NCI-H510A (cell line): ENCODE data around the gene DNAH2.

ENCODE experiments used
- DNase-seq: peaks from one replicate; lab custom pipeline; 2025; lab: John Stamatoyannopoulos, UW

The DNAH2 gene, protein sequence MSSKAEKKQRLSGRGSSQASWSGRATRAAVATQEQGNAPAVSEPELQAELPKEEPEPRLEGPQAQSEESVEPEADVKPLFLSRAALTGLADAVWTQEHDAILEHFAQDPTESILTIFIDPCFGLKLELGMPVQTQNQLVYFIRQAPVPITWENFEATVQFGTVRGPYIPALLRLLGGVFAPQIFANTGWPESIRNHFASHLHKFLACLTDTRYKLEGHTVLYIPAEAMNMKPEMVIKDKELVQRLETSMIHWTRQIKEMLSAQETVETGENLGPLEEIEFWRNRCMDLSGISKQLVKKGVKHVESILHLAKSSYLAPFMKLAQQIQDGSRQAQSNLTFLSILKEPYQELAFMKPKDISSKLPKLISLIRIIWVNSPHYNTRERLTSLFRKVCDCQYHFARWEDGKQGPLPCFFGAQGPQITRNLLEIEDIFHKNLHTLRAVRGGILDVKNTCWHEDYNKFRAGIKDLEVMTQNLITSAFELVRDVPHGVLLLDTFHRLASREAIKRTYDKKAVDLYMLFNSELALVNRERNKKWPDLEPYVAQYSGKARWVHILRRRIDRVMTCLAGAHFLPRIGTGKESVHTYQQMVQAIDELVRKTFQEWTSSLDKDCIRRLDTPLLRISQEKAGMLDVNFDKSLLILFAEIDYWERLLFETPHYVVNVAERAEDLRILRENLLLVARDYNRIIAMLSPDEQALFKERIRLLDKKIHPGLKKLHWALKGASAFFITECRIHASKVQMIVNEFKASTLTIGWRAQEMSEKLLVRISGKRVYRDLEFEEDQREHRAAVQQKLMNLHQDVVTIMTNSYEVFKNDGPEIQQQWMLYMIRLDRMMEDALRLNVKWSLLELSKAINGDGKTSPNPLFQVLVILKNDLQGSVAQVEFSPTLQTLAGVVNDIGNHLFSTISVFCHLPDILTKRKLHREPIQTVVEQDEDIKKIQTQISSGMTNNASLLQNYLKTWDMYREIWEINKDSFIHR (N-terminal part only)

DNA sequence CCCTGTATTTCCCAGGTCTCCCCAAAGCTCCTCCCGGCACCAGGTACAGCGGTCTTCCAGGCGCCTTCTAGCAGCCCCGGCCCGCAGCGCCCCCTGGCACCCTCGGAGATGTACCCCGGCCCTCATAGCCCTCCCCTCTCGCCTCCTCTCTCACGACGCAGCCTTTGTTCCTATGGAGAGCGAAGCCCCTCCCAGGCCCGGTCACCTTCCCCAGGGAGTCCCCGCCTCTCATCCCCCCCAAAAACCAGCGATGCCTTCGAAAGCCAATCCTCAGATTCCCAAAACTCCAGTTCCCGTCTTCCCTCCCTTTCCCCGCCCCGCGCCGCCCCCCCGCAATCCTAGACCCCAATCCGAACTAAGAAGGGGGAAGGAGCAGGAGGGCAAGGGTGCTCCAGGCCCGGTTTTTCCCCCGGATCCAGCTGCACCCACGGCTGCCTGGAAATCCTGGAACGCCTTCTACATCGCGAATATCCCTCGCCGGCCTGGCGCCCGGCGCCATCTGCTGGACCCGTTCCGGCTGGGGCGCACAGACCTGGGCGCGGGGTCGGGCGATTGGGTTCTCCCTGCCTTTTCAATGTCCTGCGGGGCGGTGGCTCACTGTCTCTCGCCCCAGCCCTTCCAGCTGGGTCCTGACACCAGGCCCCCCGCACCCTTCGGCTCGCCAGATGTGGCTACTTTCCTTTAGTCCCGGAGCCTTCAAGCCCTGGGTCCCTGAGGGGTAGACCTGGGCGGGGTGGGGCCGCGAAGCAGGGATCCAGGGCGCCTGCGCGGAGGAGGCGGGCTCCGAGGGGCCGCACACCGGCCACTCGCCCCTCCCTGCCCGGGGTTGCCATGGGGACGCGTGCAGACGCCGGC is at the start of gene DNAH2:
DNAH2 (plus strand) TSS at position 844 of the 855 bp plus-strand sequence. CDS start 1,991 bp downstream, outside the sequence.
- DNase-seq, result peak; percentile 74

DNA sequence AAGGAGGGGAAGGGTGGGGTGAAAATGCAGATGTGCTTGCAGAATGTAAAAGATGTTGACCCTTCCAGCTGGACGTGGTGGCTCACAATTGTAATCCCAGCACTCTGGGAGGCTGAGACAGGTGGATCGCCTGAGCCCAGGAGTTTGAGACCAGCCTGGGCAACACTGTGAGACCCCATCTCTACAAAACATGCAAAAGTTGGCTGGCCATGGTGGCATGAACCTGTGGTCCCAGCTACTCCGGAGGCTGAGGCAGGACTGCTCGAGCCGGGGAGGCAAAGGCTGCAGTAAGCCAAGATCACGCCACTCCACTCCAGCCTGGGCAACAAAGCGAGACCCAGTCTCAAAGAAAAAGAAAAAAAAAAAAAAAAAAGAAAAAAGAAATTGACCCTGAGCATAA is 49.1 kb upstream of the DNAH2 start:
- no peak for DNase-seq

DNA sequence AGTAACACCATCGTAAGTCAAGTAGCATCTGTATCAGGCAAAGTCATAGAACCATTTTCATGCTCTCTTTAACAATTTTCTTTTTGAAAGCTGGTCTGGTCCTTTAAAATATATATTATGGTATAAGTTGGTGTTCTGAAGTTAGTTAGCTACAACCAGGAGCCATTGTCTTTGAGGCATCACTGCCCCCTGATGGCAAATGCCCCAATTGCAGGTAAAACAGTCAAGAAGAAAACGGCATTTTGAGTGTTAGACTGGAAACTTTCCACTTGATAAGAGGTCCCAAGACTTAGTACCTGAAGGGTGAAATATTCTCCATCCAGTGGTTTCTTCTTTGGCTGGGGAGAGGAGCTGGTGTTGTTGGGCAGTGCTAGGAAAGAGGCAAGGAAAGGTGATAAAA is 44.3 kb upstream of the DNAH2 start:
- no peak for DNase-seq

DNA sequence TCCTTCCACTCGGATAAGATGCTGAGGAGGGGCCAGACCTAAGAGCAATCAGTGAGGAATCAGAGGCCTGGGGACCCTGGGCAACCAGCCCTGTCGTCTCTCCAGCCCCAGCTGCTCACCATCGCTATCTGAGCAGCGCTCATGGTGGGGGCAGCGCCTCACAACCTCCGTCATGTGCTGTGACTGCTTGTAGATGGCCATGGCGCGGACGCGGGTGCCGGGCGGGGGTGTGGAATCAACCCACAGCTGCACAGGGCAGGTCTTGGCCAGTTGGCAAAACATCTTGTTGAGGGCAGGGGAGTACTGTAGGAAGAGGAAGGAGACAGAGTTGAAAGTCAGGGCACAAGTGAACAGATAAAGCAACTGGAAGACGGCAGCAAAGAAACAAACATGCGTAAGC is 42.6 kb upstream of the DNAH2 start:
- no peak for DNase-seq

DNA sequence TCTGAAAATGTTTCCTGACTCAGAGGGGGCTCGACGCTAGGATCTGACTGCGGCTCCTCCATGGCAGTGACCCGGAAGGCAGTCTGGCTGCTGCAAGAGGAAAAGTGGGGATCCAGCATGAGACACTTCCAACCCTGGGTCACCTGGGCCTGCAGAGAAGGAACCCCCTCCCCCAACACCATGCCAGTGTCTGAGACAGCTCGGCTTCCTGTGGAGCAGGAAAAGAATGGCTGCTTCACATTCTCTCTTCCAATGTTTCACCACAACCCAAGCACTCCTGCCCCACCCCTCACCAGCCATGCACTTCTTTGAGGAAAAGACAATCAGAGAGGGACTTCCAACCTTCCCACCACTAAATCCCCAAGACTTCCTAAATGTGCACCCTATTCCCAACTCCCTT is 41.0 kb upstream of the DNAH2 start:
- DNase-seq, result no peak

DNA sequence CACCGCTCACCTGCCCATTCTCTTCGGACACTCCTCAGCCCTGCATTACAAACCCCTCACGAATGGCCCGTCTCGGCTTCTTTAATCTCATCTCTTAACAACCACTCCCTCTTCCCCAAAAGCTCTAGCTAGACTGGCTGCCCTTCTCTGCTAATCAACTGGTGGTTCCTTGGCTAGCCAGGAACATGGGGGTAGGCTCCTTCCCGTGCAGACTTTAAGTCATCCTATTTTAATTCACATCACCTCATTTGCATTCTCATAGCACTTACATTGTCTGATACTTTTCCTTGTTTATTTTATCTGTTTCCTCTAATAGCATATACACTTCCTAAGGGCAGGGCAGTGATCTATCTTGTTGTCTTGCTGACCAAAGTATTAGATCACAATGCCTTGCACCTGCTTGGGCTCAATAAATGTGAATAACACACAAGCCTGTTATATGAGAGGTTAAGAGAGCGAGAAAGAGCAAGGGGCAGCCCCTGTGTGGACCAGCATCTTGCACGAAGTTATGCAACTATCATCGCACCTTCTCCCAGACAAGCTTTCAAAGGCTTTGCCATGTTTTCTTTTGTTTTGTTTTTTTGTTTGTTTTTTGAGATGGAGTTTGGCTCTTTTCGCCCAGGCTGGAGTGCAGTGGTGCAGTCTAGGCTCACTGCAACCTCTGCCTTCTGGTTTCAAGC is 40.0 kb upstream of the DNAH2 start:
- DNase-seq, result no peak

DNA sequence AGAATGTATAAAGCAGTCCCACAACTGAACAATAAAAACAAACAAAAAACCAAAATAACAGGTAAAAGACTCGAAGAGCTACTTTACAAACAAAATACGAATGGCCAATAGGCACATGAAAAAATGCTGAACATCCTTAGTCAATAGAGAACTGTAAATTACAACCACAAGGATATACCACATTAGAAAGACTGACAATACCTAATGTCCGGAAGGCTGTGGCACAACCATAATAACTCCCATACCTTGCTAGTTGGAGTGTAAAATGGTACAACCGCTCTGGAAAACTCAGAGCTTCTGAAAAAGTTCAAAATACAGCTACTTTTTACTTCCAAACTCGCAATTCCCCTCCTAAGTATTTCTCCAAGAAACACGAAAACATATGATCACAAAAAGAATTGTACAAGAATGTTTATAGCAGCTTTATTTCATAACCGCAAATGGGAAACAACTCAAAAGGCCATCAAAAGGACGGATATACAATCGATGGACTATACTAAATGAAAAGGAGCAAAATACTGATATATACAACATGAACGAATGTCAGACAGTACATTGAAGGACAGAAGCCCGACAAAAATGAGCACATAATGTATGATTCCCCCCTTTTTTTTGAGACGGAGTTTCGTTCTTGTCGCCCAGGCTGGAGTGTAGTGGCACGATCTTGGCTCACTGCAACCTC is 32.6 kb upstream of the DNAH2 start:
- DNase-seq, result no peak

DNA sequence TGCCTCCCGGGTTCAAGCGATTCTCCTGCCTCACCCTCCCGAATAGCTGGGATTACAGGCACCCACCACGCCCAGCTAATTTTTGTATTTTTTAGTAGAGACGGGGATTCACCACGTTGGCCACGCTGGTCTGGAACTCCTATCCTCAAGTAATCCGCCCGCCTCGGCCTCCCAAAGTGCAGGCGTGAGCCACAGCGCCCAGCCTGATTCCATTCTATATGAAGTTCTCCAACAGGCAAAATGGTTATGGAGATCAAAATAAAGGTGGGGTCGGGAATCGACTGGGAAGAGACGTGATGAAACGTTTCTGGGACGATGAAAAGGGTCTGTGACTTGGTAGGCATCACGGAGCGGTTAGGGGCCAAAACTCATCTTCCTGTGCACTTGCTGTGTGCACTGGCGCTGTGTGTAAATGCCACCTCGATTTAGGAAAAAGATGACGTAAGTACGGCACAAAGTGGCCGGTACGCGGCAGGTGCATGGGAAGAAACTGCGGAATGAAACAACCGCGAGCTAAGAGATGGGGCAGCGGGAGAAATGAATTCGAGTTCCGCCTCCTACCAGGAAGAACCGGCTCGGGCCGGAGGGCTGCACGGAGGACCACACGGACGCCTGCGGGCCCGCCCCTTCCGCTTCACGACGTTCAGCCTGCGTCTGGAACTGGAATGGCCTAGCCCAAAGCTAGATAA is 31.9 kb upstream of the DNAH2 start:
- peak; percentile 82 for DNase-seq

DNA sequence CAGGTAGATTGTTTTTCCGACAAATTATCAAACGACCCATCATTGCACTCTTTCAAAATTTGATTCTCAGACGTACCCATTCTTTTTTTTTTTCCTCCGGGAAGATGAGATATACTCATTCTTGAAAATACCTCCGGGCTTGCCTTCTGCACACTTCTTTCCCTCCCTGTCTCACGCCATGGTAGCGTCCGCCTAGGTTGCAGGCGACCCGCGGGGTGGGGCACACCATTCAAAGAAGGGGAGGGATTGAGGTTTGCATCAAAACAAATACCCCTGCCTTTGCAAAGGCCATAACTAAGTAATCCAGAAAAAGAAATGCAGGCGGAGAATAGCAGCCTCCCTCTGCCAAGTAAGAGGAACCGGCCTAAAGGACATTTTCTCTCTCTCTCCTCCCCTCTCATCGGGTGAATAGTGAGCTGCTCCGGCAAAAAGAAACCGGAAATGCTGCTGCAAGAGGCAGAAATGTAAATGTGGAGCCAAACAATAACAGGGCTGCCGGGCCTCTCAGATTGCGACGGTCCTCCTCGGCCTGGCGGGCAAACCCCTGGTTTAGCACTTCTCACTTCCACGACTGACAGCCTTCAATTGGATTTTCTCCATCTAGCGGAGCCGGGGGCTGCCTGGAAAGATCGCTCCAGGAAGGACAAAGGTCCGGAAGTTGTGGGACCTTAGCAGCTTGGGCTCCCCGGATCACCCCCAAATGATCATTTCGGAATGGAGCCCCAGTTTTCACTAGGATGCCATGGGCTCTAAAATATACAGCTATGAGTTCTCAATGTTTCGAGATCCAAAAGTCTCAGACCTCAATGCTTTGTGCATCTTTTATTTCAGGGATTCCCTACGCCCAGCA is 31.1 kb upstream of the DNAH2 start:
- peak; percentile 70 for DNase-seq

DNA sequence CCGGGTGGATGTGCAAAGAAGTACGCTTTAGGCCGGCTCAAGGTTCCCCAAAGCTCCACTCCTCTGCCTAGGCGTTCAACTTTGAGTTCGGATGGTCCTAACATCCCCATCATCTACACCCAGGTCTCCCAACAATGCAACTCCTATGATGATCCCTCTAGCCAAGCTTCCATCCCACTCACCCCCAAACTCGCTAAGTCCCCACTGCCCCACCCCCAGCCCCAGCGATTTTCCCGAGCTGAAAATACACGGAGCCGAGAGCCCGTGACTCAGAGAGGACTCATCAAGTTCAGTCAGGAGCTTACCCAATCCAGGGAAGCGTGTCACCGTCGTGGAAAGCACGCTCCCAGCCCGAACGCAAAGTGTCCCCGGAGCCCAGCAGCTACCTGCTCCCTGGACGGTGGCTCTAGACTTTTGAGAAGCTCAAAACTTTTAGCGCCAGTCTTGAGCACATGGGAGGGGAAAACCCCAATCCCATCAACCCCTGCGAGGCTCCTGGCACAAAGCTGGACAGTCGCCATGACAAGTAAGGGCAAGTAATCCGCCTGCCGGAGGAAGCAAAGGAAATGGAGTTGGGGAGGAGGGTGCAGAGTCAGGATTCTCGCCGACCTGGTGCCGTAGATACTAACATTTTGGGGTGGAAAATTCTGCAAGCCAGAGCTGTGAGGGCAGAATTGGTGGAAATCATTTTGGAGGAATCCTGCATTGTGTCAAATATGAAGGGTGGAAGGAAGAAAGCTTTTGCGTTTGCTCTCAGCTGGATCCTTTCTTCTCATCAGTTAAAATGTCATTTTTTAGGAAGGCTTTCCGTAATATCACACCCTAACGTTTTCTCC is 30.3 kb upstream of the DNAH2 start, which contains the start of gene TP53:
TP53 (minus strand) TSS at position 419 of the 836 bp plus-strand sequence. CDS start 10,896 bp downstream, outside the sequence.
- DNase-seq, result peak; percentile 80

DNA sequence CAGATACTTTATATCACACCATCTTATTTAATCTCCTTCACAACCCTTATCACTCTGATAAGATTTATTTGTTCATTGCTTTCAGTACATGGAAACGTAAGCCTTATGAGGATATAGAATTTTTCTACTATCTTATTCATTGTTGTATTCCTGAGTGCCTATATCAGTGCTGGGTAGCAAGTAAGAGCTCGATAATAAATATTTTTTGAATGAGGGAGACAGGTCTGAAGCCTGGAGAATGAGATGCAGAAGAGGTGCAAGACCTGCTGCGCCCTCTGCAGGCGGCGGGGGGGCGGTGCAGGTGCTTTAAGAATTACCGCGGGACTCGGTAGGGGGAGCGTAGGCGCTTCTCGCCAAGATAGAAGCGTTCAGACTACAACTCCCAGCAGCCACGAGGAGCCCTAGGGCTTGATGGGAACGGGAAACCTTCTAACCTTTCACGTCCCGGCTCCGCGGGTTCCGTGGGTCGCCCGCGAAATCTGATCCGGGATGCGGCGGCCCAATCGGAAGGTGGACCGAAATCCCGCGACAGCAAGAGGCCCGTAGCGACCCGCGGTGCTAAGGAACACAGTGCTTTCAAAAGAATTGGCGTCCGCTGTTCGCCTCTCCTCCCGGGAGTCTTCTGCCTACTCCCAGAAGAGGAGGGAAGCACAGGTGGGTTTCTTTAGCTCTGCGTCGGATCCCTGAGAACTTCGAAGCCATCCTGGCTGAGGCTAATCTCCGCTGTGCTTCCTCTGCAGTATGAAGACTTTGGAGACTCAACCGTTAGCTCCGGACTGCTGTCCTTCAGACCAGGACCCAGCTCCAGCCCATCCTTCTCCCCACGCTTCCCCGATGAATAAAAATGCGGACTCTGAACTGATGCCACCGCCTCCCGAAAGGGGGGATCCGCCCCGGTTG is 29.4 kb upstream of the DNAH2 start, which contains the start of gene WRAP53:
WRAP53 (plus strand) TSS at position 570 of the 900 bp plus-strand sequence; CDS start at position 742, 172 bp downstream.
- DNase-seq, result peak; percentile 95

DNA sequence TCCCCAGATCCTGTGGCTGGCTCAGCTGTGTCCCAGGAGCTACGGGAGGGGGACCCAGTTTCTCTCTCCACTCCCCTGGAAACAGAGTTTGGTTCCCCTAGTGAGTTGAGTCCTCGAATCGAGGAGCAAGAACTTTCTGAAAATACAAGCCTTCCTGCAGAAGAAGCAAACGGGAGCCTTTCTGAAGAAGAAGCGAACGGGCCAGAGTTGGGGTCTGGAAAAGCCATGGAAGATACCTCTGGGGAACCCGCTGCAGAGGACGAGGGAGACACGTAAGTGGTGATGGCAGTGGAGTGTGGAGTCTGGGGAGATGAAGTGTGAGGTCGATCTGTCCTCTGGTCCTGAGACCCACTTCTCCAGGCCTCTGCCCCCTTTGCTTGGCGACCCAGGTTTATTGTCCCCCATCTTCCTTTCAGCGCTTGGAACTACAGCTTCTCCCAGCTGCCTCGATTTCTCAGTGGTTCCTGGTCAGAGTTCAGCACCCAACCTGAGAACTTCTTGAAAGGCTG is 28.7 kb upstream of the DNAH2 start:
- no peak for DNase-seq

DNA sequence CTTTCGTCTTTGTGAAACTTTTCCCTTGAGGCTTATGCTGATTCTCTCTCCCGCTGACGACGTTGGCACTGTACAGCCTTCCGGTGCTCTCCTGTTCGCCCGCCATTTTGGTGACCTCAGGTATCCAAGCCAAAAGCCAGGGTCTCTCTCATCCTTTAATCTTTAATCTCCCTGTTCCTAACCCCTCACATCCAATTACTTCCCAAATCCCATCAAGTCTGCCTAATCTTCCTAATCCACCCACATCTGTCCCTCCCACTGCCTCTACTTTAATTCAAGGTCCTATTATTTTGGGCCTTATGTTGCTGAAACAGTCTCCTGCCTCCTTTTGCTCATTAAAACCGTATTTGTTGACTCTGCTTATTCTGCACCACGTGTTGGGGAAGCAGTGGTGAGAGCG is 22.0 kb upstream of the DNAH2 start:
- no peak for DNase-seq

DNA sequence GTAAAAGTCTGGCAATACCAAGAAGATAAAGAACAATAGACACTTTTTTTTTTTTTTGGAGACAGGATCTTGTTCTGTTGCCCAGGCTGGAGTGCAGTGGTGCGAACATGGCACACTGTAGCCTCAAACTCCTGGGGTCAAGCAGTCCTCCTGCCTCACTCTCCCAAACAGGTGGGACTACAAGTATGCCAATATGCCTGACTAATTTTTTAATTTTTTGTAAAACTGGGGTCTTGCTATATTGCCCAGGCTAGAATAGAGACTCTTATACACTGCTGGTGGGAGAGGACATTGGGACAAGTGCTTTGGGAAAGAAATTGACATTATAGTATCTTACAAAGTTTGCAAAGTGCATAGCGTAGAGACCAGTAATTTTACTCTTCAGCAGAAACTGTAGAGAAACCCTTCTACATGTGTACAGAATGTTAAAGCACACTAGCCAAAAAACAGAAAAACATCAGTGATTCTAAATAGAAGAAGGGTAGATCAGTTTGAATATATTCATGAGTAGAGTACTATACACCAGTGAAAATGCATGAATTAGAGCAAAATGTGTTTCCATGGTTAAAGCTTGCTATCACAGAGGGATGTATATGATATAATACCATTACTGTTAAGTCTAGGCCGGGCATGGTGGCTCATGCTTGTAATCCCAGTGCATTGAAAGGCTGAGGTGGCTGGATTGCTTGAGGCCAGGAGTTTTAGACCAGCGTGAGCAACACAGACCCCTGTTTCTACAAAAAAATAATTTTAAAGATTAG is 19.5 kb upstream of the DNAH2 start:
- no peak for DNase-seq

DNA sequence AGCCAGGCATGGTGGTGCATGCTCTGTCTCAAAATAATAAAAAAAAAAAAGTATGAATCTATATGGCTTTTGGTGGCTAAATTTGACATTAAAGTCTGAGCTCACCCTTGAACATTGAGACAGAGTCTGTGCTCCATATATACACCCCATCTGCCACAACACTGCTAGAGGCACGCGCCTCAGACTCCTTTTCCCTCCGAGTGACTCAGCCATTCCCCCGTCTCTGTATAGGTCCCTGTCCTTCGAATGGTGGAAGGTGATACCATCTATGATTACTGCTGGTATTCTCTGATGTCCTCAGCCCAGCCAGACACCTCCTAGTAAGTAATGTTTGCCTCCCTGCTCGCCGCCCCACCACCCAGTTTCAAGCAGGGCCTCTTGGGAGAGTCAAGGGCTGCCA is 17.0 kb upstream of the DNAH2 start:
- no peak for DNase-seq

DNA sequence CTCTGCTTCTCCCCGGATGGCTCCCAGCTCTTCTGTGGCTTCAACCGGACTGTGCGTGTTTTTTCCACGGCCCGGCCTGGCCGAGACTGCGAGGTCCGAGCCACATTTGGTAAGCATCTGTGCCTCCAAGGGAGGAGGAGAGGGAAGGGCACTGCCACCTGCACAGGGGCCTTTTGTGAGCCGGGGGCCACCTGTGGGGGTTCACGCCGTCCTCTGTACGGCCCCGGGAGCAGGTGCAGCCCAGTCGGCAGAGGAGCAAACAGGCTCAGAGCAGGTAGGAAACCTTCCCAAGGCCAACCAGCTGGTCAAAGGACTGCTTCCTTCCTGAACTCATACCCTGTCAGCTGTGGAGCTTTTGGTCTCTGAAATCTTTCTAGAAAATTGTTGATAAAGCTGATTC is 15.9 kb upstream of the DNAH2 start:
- no peak for DNase-seq
